Mesenchymal stem cell (in vitro differentiated cells and primary cell): Measurements from ENCODE around the gene TRPV5.

Experiments used
- DNase-seq: peaks from one replicate; pipeline ENCODE4 v3.0.0-alpha.2; 2013
- H2AFZ ChIP-seq: one replicate; pipeline ENCODE4 v1.6.1; 2013; ENCODE audit warnings: low read depth, mild to moderate bottlenecking, control low read depth, inconsistent platforms, low read length, moderate library complexity
- H2AK5ac ChIP-seq: 2 replicates; pipeline ENCODE4 v1.6.1; 2013; ENCODE audit warnings: low read length, moderate library complexity, mild to moderate bottlenecking, inconsistent platforms; ENCODE audit not compliant: severe bottlenecking
- H2BK120ac ChIP-seq: one replicate; pipeline ENCODE4 v1.6.1; 2013; ENCODE audit warnings: low read depth, mild to moderate bottlenecking, inconsistent platforms, low read length, moderate library complexity
- H2BK12ac ChIP-seq, 2 experiments: one replicate each; pipeline ENCODE4 v1.6.1; 2013; ENCODE audit warnings: inconsistent platforms in 2 of 2, low read length in 2 of 2, mild to moderate bottlenecking in 2 of 2, moderate library complexity in 2 of 2, control low read depth in 1 of 2
- H2BK15ac ChIP-seq: one replicate; pipeline ENCODE4 v1.6.1; 2013; ENCODE audit warnings: mild to moderate bottlenecking, low read depth, inconsistent platforms; ENCODE audit not compliant: poor library complexity, severe bottlenecking
- H2BK5ac ChIP-seq: 2 replicates; pipeline ENCODE4 v1.6.1; 2013; ENCODE audit warnings: low read depth, mild to moderate bottlenecking, low read length, control low read depth, inconsistent platforms; ENCODE audit not compliant: poor library complexity, severe bottlenecking
- H3K14ac ChIP-seq, 2 experiments: one replicate each; pipeline ENCODE4 v1.6.1; 2013; ENCODE audit warnings: inconsistent platforms in 2 of 2, low read length in 2 of 2, control low read depth in 1 of 2, mild to moderate bottlenecking in 1 of 2, moderate library complexity in 1 of 2
- H3K18ac ChIP-seq, 2 experiments: one replicate each; pipeline ENCODE4 v1.6.1; 2013; ENCODE audit warnings: inconsistent platforms in 2 of 2, low read length in 2 of 2, control low read depth in 1 of 2, low read depth in 1 of 2, mild to moderate bottlenecking in 1 of 2
- H3K23ac ChIP-seq, 2 experiments: one replicate each; pipeline ENCODE4 v1.6.1; 2013; ENCODE audit warnings: inconsistent platforms in 2 of 2, low read length in 2 of 2, mild to moderate bottlenecking in 2 of 2, moderate library complexity in 2 of 2, control low read depth in 1 of 2
- H3K27ac ChIP-seq: 2 replicates; pipeline ENCODE4 v1.5.1; 2013; ENCODE audit warnings: mild to moderate bottlenecking, moderate library complexity, low read length, control low read depth, inconsistent platforms; ENCODE audit not compliant: poor library complexity, severe bottlenecking
- H3K27me3 ChIP-seq, 2 experiments: 2 replicates each; pipeline versions ENCODE4 v1.6.1 to v1.7.0; 2013; ENCODE audit warnings: low read length in 2 of 2, mild to moderate bottlenecking in 2 of 2, moderate library complexity in 2 of 2, control low read depth in 1 of 2, inconsistent platforms in 1 of 2; ENCODE audit not compliant: control insufficient read depth in 1 of 2, insufficient read depth in 1 of 2
- H3K36me3 ChIP-seq, 2 experiments: 2 replicates each; pipeline versions ENCODE4 v1.6.1 to v1.7.0; 2013; ENCODE audit warnings: low read length in 2 of 2, control low read depth in 1 of 2, inconsistent platforms in 1 of 2, low read depth in 1 of 2, mild to moderate bottlenecking in 1 of 2; ENCODE audit not compliant: insufficient read depth in 2 of 2, control insufficient read depth in 1 of 2
- H3K4ac ChIP-seq, 2 experiments: one replicate each; pipeline ENCODE4 v1.6.1; 2013; ENCODE audit warnings: inconsistent platforms in 2 of 2, low read length in 2 of 2, mild to moderate bottlenecking in 2 of 2, moderate library complexity in 2 of 2, control low read depth in 1 of 2, low read depth in 1 of 2
- H3K4me1 ChIP-seq: 2 replicates; pipeline ENCODE4 v1.6.1; 2013; ENCODE audit warnings: low read depth, low read length, control low read depth; ENCODE audit not compliant: control insufficient read depth, insufficient read depth
- H3K4me2 ChIP-seq: 2 replicates; pipeline ENCODE4 v1.6.1; 2013; ENCODE audit warnings: low read length, mild to moderate bottlenecking, inconsistent platforms; ENCODE audit not compliant: poor library complexity, severe bottlenecking
- H3K4me3 ChIP-seq, 2 experiments: 2 replicates each; pipeline versions ENCODE4 v1.5.1 to v1.7.0; 2013; ENCODE audit warnings: low read length in 2 of 2, mild to moderate bottlenecking in 2 of 2, control low read depth in 1 of 2, low read depth in 1 of 2; ENCODE audit not compliant: insufficient read depth in 1 of 2
- H3K79me1 ChIP-seq: replicated peaks from 2 replicates; pipeline ENCODE4 v1.6.1; 2013; ENCODE audit warnings: mild to moderate bottlenecking, control low read depth, low read length, inconsistent platforms; ENCODE audit not compliant: poor library complexity, severe bottlenecking
- H3K9ac ChIP-seq: 2 replicates; pipeline ENCODE4 v1.7.0; 2013; ENCODE audit warnings: mild to moderate bottlenecking, low read length, moderate library complexity
- H3K9me3 ChIP-seq: 2 replicates; pipeline ENCODE4 v1.7.0; 2013; ENCODE audit warnings: mild to moderate bottlenecking, low read length; ENCODE audit not compliant: control insufficient read depth
- H4K8ac ChIP-seq: one replicate; pipeline ENCODE4 v1.6.1; 2013; ENCODE audit warnings: inconsistent platforms, mild to moderate bottlenecking, low read length, moderate library complexity
- H4K91ac ChIP-seq: one replicate; pipeline ENCODE4 v1.6.1; 2013; ENCODE audit warnings: mild to moderate bottlenecking, low read length, inconsistent platforms
- WGBS: methylation state at CpG from one replicate; pipeline ENCODE4 v1.1.7; 2013; ENCODE audit warnings: mixed read lengths; 5-methylcytosine and 5-hydroxymethylcytosine counted together

TRPV5 gene

GRCh38 chr7:142948603-142949002 lies 15.1 kb upstream of the TRPV5 start:
- Histone ChIP-seq H3K27ac (no peak overlapping the region), H3K4me2 (no peak overlapping the region), H3K4me1 (no peaks in the 10 kb centered on the region), H2AK5ac (no peak overlapping the region), H2BK12ac (no peak overlapping the region), H3K27me3 (peaks cover 0 to 9% of the 10 kb centered on the region in 2 experiments), H3K9me3 (no peaks in the 10 kb centered on the region), H2BK120ac (no peak overlapping the region), H3K18ac (no peak overlapping the region), H3K9ac (no peak overlapping the region), H3K23ac (no peak overlapping the region), H2BK15ac (no peak overlapping the region), H2AFZ (no peak overlapping the region), H4K91ac (no peak overlapping the region), H3K4ac (no peak overlapping the region), H3K4me3 (no peak overlapping the region), H3K79me1 (no peaks in the 10 kb centered on the region), H3K36me3 (no peaks in the 10 kb centered on the region), H4K8ac (no peak overlapping the region), H3K14ac (no peak overlapping the region), H2BK5ac (no peak overlapping the region)
- whole genome bisulfite sequencing = 91% methylated on average over 4 of the region's 4 CpGs
- DNase-seq = no peak

GRCh38 chr7:142945001-142945400 lies 11.5 kb upstream of the TRPV5 start:
- no peak for DNase-seq
- no peaks in the 10 kb centered on the region for H3K9me3 ChIP-seq
- H3K27me3 ChIP-seq = peaks cover 0 to 17% of the 10 kb centered on the region in 2 experiments
- H3K79me1 ChIP-seq = no peaks in the 10 kb centered on the region
- no peak overlapping the region for H3K4me3 ChIP-seq
- WGBS = 44% methylated on average over 3 of the region's 3 CpGs
- H4K8ac ChIP-seq = no peak overlapping the region
- H3K4me2 ChIP-seq = no peak overlapping the region
- no peak overlapping the region for H3K4ac ChIP-seq
- H2BK12ac ChIP-seq = no peak overlapping the region
- H3K18ac ChIP-seq = no peak overlapping the region
- no peak overlapping the region for H3K23ac ChIP-seq
- H2AFZ ChIP-seq = no peak overlapping the region
- no peaks in the 10 kb centered on the region for H3K36me3 ChIP-seq
- no peak overlapping the region for H3K9ac ChIP-seq
- no peak overlapping the region for H2BK15ac ChIP-seq
- no peaks in the 10 kb centered on the region for H3K4me1 ChIP-seq
- H2BK5ac ChIP-seq = no peak overlapping the region
- H3K27ac ChIP-seq = no peak overlapping the region
- H2BK120ac ChIP-seq = no peak overlapping the region
- H2AK5ac ChIP-seq = no peak overlapping the region
- H4K91ac ChIP-seq = no peak overlapping the region
- H3K14ac ChIP-seq = no peak overlapping the region

GRCh38 chr7:142943706-142944268 lies 10.2 kb upstream of the TRPV5 start:
- 70% methylated on average over 6 of the region's 7 CpGs for whole genome bisulfite sequencing
- no peak overlapping the region for H2AK5ac ChIP-seq
- DNase-seq = no peak

GRCh38 chr7:142942746-142943145 lies 9.2 kb upstream of the TRPV5 start:
- H2AK5ac ChIP-seq = no peak overlapping the region
- 84% methylated on average over 5 of the region's 6 CpGs for WGBS
- H4K8ac ChIP-seq = no peak overlapping the region
- no peak overlapping the region for H3K18ac ChIP-seq
- H2BK120ac ChIP-seq = no peak overlapping the region
- no peak overlapping the region for H4K91ac ChIP-seq
- H2BK5ac ChIP-seq = no peak overlapping the region
- no peak overlapping the region for H3K23ac ChIP-seq
- no peak overlapping the region for H2BK15ac ChIP-seq
- H3K4me3 ChIP-seq = no peak overlapping the region
- no peak overlapping the region for H2BK12ac ChIP-seq
- no peak overlapping the region for H3K4ac ChIP-seq
- no peak overlapping the region for H3K27ac ChIP-seq
- no peak overlapping the region for H3K14ac ChIP-seq
- H3K36me3 ChIP-seq = no peaks in the 10 kb centered on the region
- H3K4me2 ChIP-seq = no peak overlapping the region
- H3K4me1 ChIP-seq = no peaks in the 10 kb centered on the region
- H3K9me3 ChIP-seq = no peaks in the 10 kb centered on the region
- DNase-seq = no peak
- H3K9ac ChIP-seq = no peak overlapping the region
- no peaks in the 10 kb centered on the region for H3K79me1 ChIP-seq
- no peak overlapping the region for H2AFZ ChIP-seq
- peaks cover 0 to 17% of the 10 kb centered on the region in 2 experiments for H3K27me3 ChIP-seq

More at GRCh38 chr7:142943706-142944268, 10.2 kb upstream of the TRPV5 start:
- Histone ChIP-seq H3K23ac (no peak overlapping the region), H2BK15ac (no peak overlapping the region), H2BK120ac (no peak overlapping the region), H3K36me3 (no peaks in the 10 kb centered on the region), H3K27ac (no peak overlapping the region), H3K79me1 (no peaks in the 10 kb centered on the region), H2BK5ac (no peak overlapping the region), H3K27me3 (peaks cover 0 to 17% of the 10 kb centered on the region in 2 experiments), H3K14ac (no peak overlapping the region), H3K4ac (no peak overlapping the region), H3K4me2 (no peak overlapping the region), H3K9me3 (no peaks in the 10 kb centered on the region), H3K9ac (no peak overlapping the region), H3K4me1 (no peaks in the 10 kb centered on the region), H2BK12ac (no peak overlapping the region), H4K91ac (no peak overlapping the region), H3K4me3 (no peak overlapping the region), H4K8ac (no peak overlapping the region), H3K18ac (no peak overlapping the region), H2AFZ (no peak overlapping the region)
